K562 (cell line): ENCODE data around the gene NMUR1. TPM values are rescaled to one million over a fixed set of nuclear protein-coding genes. Genes with fewer than 3 reads are reported as not detected.

ENCODE experiments used
- BRCA1 ChIP-seq, 2 experiments: fragments of 450-650 bp in 1 of 2; sonication (generic) in 1 of 2; formaldehyde crosslinking in 1 of 2; IDR thresholded peaks; 2 replicates each; pipeline versions ENCODE4 v1.5.0 to v1.6.1; 2017 to 2020; ENCODE audit warnings: mild to moderate bottlenecking in 1 of 2, missing genetic modification reagents in 1 of 2
- CREB3L1 ChIP-seq: fragments of 450-650 bp; IDR thresholded peaks from 2 replicates; pipeline ENCODE4 v1.6.1; 2014; ENCODE audit warnings: low read depth, mild to moderate bottlenecking, moderate library complexity, borderline replicate concordance
- E4F1 ChIP-seq: fragments of 250-450 bp; sonication (Bioruptor Pico); IDR thresholded peaks from 2 replicates; pipeline ENCODE4 v1.5.0; 2021; ENCODE audit warnings: mild to moderate bottlenecking, borderline replicate concordance
- FOSL1 ChIP-seq: fragments of 200-800 bp; sonication (Bioruptor generic); conservative IDR thresholded peaks from 2 replicates; pipeline ENCODE4 v1.6.1; 2016; ENCODE audit warnings: missing genetic modification characterization, missing compliant biosample characterization
- HLTF ChIP-seq: fragments of 450-650 bp; IDR thresholded peaks from 2 replicates; pipeline ENCODE4 v1.6.1; 2016
- IRF2 ChIP-seq: sonication (generic); formaldehyde crosslinking; IDR thresholded peaks from 2 replicates; pipeline ENCODE4 v1.8.1; 2022; ENCODE audit warnings: mild to moderate bottlenecking, missing genetic modification reagents
- KAT7 ChIP-seq: sonication (generic); formaldehyde crosslinking; IDR thresholded peaks from 2 replicates; pipeline ENCODE4 v1.8.0; 2022; ENCODE audit warnings: missing genetic modification reagents, mild to moderate bottlenecking, borderline replicate concordance
- MTF1 ChIP-seq: fragments of 250-450 bp; sonication (Bioruptor Pico); IDR thresholded peaks from 2 replicates; pipeline ENCODE4 v1.9.0; 2021; ENCODE audit warnings: moderate library complexity, mild to moderate bottlenecking, inconsistent platforms, borderline replicate concordance
- NR2C2 ChIP-seq, 2 experiments: fragments of 200-800 bp in 1 of 2; sonication (Bioruptor generic) in 1 of 2; sonication (generic) in 1 of 2; formaldehyde crosslinking in 1 of 2; IDR thresholded peaks; 2 replicates each; pipeline versions ENCODE4 v1.6.1 to v1.8.0; 2016 to 2022; ENCODE audit warnings: mild to moderate bottlenecking in 1 of 2, missing compliant biosample characterization in 1 of 2, missing genetic modification characterization in 1 of 2, missing genetic modification reagents in 1 of 2
- PCBP2 ChIP-seq: fragments of 200-400 bp; formaldehyde crosslinking; IDR thresholded peaks from 2 replicates; pipeline ENCODE4 v1.6.1; 2018; ENCODE audit warnings: low read length, low read depth, mild to moderate bottlenecking, moderate library complexity; ENCODE audit not compliant: poor library complexity, severe bottlenecking
- POLR3G ChIP-seq: IDR thresholded peaks from 2 replicates; pipeline ENCODE4 v1.6.1; 2011; ENCODE audit not compliant: insufficient read length, insufficient replicate concordance; ENCODE audit errors: extremely low read depth
- POU5F1 ChIP-seq: fragments of 150-350 bp; IDR thresholded peaks from 2 replicates; pipeline ENCODE4 v1.6.1; 2014; ENCODE audit warnings: borderline replicate concordance, low read length, low read depth, mild to moderate bottlenecking; ENCODE audit not compliant: partially characterized antibody
- PTTG1 ChIP-seq: fragments of 450-650 bp; IDR thresholded peaks from 2 replicates; pipeline ENCODE4 v1.6.1; 2016; ENCODE audit warnings: low read depth, mild to moderate bottlenecking, missing genetic modification characterization, missing compliant biosample characterization
- RFX5 ChIP-seq: IDR thresholded peaks from 2 replicates; pipeline ENCODE4 v1.6.1; 2011; ENCODE audit warnings: low read depth, mild to moderate bottlenecking, improper control_type of control experiment, low read length
- SMARCE1 ChIP-seq: fragments of 450-650 bp; IDR thresholded peaks from 2 replicates; pipeline ENCODE4 v1.7.1; 2016; ENCODE audit warnings: mild to moderate bottlenecking
- TAF15 ChIP-seq: fragments of 200-400 bp; formaldehyde crosslinking; IDR thresholded peaks from 2 replicates; pipeline ENCODE4 v1.6.1; 2017; ENCODE audit warnings: mild to moderate bottlenecking, low read depth, low read length, moderate library complexity
- TCF3 ChIP-seq: sonication (generic); formaldehyde crosslinking; IDR thresholded peaks from 2 replicates; pipeline ENCODE4 v1.4.0; 2020; ENCODE audit warnings: mild to moderate bottlenecking, missing genetic modification reagents
- TFAP4 ChIP-seq: sonication (generic); formaldehyde crosslinking; IDR thresholded peaks from 2 replicates; pipeline ENCODE4 v1.8.0; 2022; ENCODE audit warnings: missing genetic modification reagents, mild to moderate bottlenecking, moderate library complexity, borderline replicate concordance
- ZBTB26 ChIP-seq: fragments of 450-650 bp; formaldehyde crosslinking; IDR thresholded peaks from 2 replicates; pipeline ENCODE4 v1.4.0; 2022; ENCODE audit warnings: missing genetic modification characterization
- ZNF347 ChIP-seq: fragments of 450-650 bp; formaldehyde crosslinking; IDR thresholded peaks from 2 replicates; pipeline ENCODE4 v1.4.0; 2020; ENCODE audit warnings: low read depth, mild to moderate bottlenecking, moderate library complexity
- polyA plus RNA-seq, 8 experiments: library from polyadenylated mRNA; depleted of rRNA in 4 of 8; stranded (reverse) in 5 of 8; unstranded in 3 of 8; fragments of >200 nt; fragmentation: Nextera tagmentation in 2 of 8; fragmentation: Illumina TruSeq in 1 of 8; extraction: Ambion mirVana in 2 of 8; extraction: Trizol in 1 of 8; gene quantifications; 2 replicates each; pipeline versions ENCODE4 v1.2.1 to v1.2.3, GENCODE V29; 2011 to 2014; ENCODE audit warnings: inconsistent platforms in 1 of 8, missing spikeins in 1 of 8
- total RNA-seq, 7 experiments: library from RNA; depleted of rRNA in 6 of 7; stranded (reverse); fragments of >200 nt in 6 of 7; fragmentation: Illumina TruSeq in 2 of 7; extraction: Trizol in 2 of 7; gene quantifications; 2 replicates each; pipeline versions ENCODE4 v1.2.1 to v1.2.3, GENCODE V29; 2011 to 2021; ENCODE audit warnings: low replicate concordance in 1 of 7

NMUR1 gene
- total and polyA plus RNA-seq, 9 of the 15 experiments (the other 6 are each of a cell fraction or from before 2014, with no cell fraction given) = 0.01 to 0.27 (median 0.15) TPM

GRCh38 chr2:231545105-231545902 lies 15.1 kb upstream of the NMUR1 start (continued):
- TF ChIP-seq CREB3L1 (no peak), POLR3G (no peak), RFX5 (no peak), PTTG1 (tag) (no peak), MTF1 (CRISPR knock-in tag) (no peak), KAT7 (CRISPR knock-in tag) (no peak), ZNF347 (no peak), POU5F1 (no peak), PCBP2 (no peak), TAF15 (no peak), BRCA1 (IDR thresholded peaks at IDR 0.05) (no peak), BRCA1 (CRISPR knock-in tag; IDR thresholded peaks at IDR 0.05) (no peak), NR2C2 (CRISPR knock-in tag; IDR thresholded peaks at IDR 0.05) (no peak), NR2C2 (tag; IDR thresholded peaks at IDR 0.05) (peak; percentile 84), SMARCE1 (peak; percentile 44; the same call in 1 of the 2 replicates), IRF2 (no peak), HLTF (no peak), TFAP4 (CRISPR knock-in tag) (peak; percentile 53; the same call in 1 of the 2 replicates), FOSL1 (tag) (peak; percentile 44), E4F1 (CRISPR knock-in tag) (no peak), ZBTB26 (CRISPR knock-in tag) (no peak), TCF3 (CRISPR knock-in tag) (peak; percentile 49)
